ENCODE data around the gene LSM12.
"Not testable (repeated sequence)": the region's sequence is repeated elsewhere in the genome, so short reads cannot be mapped to it uniquely, and the experiment has no call there.

The LSM12 gene

DNA sequence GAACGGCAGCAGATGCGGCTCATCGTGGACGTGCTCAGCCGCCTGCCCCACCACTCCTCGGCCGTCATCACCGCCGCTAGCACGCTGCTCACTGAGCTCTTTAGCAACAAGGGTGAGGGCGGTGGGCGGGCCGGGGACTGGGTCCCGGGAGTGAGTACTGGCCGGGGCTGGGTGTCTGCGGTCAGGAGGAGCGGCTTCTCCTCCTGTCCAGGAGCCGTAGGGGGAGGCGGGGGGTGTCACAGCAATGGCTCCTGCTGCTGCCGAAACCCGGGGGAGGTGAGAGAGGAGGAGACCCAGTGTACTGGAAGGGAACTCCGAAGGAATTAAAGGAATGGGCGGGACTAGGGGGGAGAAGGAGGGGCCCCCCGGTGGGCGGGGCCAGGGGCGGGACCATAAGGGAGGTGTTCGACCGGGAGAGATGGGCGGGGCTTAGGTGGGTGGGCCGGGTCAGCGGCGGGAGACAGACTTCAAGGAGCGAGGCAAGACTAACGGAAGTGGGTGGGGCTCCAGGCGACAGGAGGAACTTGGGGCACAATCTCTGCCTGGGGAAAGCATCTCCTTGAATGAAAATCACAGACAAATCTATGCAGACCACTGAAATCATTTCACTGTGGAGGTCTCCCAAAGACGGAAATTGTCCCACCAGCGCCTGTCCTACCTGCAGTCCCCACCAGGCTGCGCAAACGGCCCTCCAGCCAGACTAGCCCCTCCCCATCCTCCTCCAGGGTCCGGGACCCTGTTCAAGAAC, 59.7 kb downstream of the LSM12 start:
- peak; percentile 60 for DNase-seq

DNA sequence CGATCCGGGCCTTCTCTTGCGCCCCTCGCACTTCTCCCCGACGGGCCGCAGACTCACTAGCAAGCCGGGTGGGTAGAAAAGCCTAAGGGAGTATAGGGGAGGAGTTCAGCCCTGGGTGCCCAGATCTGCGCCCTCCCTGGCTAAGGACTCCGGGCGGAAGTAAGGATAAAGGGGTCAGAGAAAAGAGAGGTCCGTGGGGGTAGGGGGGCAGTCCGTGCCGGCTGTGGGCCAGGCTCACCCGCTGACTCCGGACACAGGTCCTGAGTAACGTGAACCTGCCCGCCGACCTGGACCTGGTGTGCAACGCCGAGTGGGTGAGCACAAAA, 60.2 kb downstream of the LSM12 start:
- no peak for DNase-seq

DNA sequence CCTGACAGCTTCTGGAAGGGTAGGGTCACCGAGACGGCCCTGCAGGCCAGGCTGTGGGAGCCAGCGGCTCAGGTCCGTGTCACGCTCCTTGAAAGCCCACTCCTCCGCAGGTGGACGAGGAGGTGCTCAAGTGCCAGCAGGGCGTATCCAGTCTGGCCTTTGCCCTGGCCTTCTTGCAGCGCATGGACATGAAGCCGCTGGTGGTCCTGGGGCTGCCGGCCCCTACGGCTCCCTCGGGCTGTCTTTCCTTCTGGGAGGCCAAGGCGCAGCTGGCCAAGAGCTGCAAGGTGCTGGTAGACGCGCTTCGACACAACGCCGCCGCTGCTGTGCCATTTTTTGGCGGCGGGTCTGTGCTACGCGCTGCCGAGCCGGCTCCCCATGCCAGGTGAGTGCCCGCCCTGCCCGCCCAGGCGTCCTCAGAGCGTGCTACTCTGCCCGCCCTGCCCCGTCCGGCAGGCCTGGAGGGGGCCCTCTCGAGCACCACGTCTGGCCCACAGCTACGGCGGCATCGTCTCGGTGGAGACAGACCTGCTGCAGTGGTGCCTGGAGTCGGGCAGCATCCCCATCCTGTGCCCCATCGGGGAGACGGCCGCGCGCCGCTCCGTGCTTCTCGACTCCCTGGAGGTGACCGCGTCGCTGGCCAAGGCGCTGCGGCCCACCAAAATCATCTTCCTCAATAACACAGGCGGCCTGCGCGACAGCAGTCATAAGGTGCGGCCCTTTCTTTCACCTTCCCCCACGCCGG, 60.8 kb downstream of the LSM12 start:
- peak; percentile 23 for DNase-seq

DNA sequence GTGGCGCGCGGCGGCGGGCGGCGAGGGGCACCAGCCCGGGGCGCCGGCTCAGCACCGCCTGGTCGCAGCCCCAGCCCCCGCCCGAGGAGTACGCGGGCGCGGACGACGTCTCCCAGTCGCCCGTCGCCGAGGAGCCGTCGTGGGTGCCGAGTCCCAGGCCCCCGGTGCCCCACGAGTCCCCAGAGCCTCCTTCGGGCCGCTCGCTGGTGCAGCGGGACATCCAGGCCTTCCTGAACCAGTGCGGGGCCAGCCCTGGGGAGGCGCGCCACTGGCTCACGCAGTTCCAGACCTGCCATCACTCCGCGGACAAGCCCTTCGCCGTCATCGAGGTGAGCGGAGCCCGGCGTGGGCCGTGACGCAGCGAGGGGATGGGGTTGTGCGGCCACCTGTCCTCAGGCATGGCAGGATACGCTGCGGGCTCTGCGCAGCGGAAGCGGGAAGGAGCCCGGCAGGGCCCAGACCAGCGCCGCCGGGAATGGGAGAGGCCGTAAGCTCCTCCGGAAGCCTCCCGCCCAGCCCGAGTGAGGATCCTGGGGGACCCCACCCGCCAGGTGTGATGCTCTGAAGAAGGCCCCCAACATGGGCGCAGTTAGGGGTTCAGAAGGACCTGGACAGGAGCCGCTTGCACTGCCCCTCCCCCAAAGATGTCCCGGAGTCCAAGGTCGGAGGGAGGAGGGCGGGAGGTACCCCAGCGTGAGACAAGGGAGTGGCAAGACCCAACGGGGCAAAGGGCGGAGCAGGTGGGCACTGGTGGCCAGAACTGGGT, 61.5 kb downstream of the LSM12 start:
- DNase-seq: peak; percentile 18

DNA sequence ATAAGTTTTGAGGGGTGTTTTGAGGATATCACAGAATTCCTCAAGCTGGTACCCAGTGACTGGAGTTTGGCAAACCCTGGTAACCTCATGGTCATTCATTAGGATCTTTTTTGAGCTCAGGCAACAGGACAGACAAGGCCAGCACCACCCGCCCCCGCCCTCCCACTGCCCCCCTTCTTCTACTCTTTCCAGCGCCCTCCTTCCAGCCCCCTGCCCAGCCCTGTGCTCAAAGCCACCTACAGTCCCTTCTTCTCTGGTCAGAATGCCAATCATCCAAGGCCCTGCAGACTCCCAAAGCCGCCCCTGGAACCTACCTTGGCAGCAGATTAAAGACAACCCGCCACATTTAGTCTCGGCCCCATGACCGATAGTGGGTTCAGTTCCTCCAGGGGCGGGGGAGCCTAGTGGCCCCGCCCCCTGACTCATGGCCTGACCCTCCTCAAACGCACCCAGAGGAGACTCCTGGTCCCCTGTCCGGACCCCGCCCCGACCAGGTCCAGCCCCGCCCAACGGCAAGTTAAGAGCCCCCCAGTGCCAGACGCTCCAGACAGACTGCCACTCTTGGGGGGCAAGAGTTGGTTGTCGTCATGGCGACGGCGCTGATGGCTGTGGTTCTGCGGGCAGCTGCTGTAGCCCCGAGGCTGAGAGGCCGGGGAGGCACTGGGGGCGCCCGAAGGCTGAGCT, 62.3 kb downstream of the LSM12 start, which contains the start of gene NAGS:
NAGS (plus strand) TSS at position 546 of the 684 bp plus-strand sequence; CDS start at position 588, 42 bp downstream.
- DNase-seq: no peak

DNA sequence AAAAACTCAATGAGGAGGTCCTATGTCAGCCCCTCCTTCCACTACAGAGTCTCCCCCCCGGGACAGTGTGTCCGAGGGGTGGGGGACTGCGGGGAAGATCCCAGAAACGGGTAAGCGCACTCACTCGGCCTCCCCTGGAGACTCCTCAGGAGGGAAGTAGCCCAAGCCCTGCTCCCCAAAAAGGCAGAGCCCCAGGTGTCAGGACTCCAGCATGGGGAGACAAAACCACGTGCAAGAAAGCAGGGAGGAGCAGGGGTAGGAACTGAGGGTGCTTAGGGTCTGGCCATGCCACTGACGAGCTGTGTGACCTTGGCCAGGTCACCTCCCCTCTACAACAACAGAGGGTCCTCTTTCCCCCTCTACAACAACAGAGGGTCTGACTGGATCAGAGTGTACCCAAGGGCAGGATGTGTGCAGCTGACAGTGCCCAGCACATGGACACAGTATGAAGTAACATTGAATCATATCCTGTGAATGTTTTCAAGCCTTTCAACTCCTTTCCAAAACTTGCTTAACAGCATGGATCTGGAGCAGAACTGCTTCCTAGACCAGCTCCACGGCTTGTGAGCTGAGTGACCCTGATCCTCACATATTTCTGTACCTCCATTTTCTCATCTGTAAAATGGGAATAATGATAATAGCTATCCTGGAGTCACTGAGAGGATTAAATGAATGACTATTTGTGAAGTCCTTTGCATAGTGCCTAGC, 64.2 kb downstream of the LSM12 start:
- no peak for DNase-seq

DNA sequence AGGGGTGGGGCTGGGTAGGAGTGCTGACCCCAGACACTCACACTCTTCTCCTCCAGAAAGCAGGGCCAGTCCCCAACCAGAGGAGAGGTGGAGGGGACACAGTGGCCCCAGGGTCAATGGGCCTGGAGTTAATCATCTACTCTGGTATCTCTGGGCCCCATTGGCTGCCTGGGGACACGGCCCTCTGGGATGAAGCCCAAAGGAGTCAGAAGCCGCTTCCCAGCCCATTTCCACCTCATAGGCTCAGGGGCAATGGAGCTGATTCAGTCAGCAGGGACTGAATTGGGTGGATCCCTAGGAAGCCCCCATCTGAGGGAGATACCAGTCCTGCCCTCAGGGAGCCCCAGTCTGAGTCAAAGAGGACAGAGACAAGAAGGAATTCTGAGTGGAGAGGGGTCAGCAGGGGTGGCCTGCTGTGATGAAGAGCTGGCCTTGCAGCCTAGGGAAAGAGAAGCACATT, 65.0 kb downstream of the LSM12 start:
- no peak for DNase-seq

DNA sequence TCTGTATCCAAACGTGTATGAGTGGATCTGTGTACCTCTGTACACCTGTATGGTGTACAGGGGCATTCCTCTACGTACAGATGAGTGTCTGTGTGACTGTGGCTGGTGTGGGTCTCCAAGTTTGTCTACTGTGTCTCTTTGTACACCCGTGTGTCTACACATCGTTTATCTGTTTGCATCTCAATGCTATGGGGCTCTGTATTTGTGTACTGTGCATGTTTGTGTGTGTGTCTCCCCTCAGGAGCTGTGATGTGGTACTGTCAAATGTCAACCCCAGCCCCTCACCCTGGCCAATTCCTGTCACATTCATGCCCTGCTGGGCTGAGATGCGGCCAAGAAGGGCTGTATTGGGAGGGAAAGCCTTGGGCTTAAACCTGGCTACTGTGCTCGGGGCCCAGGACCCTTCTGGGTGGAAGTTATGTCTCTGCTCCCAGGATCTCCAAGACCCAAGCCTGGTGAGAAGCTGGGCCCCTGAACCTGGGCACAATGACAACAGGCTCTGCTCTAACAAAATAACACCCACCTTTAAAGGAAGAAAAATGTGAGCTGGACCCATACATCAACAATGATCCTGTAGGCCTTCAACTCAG, 65.5 kb downstream of the LSM12 start:
- DNase-seq: no peak

DNA sequence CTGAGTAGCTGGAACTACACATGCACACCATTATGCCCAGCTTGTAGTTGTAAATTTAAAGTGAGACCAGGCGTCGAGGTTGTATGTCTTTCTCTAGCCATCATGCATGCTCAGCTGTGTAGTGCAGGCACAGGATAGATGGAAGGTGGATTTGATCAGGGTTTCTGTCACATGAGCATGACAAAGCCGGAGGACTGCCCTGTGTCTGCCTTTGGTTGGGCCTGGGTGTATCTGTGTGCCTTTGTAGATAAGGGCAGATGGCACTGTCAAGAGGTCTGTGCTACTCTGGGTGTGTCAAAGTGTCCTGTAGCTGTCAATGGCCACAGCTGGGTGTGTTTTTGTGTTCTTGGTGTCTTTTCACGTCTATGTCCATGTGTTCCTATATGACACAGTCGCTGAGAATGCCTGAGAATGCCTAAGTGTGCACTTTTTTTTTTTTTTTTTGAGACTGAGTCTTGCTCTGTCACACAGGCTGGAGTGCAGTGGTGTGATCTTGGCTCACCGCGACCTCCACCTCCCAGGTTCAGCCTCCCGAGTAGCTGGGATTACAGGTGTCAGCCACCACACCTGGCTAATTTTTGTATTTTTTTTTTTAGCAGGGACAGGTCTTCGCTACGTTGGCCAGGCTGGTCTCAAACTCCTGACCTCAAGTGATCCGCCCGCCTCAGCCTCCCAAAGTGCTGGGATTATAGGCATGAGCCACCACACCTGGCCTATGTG, 66.2 kb downstream of the LSM12 start:
- DNase-seq: no peak

DNA sequence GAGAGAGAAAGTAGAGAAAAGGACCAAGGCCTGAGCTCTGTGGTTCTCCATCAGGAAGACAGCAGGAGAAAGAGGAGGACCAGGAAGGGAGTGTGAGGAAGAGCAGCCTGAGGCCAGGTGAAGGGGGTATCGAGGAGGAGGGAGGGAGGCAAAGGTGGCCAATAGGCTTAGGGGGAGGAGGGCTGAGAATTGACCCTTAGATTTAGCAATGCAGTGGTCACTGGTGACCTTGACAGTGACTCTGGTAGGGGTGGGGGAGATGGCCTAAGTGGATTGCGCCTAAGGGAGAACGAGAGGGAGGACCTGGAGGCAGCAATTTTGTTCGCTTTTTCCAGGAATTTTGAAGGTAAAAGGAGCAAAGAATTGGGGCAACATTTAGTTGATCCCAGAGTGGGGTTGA, 67.4 kb downstream of the LSM12 start:
- DNase-seq: no peak

DNA sequence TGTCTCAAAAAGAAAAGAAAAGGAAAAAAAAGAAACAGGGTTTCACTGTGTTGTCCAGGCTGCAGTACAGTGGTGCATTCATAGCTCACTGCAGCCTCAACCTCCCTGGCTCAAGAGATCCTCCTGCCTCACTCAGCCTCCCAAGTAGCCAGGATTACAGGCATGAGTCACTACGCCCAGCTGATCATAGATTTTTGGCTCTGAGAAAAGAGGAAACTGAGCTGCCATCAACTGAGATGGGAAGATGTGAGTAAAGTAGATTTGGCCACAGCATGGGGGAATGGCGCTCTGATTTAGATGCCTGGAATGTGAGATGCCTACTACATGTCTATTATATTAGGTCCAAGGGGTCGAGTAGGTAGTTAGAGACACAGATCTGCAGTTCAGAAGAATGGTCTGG, 67.9 kb downstream of the LSM12 start:
- no peak for DNase-seq

DNA sequence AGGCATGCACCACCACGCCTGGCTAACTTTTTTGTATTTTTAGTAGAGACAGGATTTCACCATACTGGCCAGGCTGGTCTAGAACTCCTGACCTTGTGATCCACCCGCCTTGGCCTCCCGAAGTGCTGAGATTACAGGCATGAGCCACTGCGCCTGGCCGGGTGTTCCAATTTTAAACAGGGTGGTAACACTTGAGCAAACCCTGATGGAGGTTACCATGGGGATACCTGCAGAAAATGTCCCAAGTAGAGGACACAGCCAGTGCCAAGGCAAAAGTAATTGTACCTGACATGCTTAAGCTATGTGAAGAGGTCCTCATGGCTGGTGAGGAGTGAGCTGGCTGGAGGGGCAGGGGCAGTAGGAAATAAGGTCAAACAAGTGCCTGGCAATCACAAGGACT, 69.3 kb downstream of the LSM12 start:
- DNase-seq: not testable (repeated sequence)

DNA sequence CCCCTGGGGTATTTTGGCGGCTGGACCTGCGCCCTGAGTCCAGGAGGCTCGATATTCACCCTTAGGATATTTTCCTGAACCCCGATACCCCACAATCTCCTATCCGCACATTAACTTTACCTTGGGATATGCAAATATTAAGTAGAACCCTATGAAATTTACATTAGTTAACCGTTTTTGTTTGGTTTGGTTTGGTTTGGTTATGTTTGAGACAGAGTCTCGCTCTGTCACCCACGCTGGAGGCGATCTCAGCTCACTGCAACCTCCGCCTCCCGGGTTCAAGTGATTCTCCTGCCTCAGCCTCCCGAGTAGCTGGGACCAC, 71.4 kb downstream of the LSM12 start:
- DNase-seq: no peak

DNA sequence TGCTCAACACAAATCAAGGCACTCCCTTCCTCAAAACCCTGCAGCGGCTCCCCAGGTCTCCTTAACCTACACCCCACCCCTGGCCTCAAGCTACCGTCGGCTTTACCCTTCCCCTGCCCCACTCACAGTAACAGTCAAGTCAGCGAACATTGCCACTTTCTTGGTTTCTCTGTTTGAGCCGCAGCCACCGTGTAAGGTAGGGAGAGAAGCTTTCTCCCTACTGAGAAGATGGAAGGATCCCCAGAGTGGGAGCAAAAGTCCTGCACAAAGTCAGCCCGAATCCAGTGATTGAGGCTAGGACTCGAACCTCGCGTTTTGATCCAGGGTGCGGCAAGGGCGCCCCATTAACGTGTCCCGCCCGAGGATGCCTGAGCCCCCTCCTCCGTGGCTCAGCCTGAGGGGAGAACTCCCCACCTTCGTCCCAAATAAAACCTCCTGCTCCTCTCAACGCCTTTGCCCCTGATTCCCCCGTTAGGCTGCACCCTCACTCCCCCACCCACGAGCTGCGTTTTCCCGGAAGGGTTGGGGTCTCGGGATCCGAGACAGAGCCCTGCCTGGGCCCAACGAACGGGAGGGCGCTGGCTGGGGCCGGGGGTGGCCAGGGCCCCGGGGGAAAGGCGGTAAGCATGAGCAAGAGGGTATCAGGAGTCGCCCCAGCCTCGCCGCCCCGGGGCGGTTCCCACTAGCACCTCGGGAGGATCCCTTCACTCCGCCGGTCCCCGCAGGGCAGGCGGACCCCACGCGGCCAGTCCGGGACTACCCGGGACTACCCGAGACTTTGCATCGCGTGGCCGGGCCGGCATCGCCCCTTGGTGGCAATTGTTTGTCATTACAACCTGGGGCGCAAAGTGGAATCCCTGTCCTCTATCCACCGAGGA, 72.0 kb downstream of the LSM12 start:
- no peak for DNase-seq

DNA sequence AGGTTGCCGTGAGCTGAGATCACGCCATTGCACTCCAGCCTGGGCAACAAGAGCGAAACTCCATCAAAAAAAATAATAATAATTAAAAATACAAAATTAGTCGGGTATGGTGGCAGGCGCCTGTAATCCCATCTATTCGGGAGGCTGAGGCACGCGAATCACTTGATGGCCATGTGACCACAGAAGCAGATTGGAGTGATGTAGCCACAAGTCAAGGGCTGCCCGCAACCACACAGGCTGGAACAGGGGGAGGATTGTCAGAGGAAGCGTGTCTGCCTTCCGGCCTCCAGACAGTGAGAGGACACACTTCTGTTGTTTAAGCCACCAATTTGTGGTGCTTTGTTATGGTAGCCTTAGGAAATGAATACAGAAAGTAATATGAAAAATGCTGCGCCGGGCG, 73.8 kb downstream of the LSM12 start:
- no peak for DNase-seq

DNA sequence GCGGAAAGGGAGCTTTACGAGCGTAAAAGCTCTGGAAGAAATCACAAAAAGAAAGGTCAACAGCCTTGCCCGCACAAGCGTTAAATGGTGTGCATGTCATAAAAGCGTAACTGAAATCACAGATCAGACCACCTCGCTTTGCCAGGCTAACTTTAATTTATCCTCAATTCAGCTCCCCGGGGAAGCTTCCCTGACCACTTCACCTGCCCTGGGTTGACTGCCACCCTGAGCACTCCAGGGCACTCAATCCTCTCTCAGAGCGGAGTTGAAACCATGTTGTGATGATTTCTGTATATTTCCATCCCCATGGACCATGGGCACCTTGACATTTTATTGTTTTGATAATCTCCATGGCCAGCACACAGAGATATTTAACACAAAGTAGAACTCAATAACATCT, 78.2 kb downstream of the LSM12 start:
- no peak for DNase-seq

DNA sequence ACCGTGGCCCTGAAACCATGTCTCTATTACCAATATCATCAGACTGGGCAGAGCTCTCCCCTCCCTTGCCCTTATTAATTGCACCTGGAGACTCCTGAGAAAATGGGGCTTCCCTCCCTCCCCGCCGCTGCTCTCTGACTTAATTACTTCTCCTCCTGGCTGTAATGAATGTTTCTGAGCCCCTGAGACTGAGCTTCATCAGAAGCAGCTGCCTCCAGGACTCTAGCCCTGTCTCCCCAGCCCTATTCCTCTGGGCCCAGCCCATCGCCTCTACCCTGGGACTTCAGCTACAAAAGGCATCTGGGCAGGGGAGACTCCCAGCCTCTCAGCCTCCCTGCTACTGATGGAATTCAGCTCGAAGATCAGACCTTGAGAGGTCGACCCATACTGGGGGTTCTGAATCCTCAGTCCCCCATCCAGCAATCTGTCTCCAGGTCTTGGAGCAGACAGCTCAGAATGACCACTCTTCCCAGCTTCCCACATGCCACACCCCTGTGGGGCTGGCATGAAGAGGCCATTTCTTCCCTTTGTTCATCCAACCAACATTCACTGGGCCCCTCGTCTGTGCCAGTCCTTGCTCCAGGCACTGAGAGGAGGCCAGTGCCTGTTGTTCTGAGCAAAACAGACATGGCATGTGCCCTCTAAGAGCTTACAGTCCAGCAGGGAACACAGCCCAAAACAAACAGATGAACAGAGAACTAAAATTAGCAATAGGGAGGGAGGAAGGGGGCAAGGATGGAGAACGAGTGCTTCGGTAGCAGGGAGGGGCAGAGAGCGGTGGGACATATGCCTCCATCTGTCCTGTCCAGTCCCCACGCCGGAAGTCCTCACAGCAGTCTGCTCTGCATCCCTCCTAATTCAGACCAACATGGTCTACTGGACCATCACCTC, 79.1 kb downstream of the LSM12 start:
- no peak for DNase-seq

DNA sequence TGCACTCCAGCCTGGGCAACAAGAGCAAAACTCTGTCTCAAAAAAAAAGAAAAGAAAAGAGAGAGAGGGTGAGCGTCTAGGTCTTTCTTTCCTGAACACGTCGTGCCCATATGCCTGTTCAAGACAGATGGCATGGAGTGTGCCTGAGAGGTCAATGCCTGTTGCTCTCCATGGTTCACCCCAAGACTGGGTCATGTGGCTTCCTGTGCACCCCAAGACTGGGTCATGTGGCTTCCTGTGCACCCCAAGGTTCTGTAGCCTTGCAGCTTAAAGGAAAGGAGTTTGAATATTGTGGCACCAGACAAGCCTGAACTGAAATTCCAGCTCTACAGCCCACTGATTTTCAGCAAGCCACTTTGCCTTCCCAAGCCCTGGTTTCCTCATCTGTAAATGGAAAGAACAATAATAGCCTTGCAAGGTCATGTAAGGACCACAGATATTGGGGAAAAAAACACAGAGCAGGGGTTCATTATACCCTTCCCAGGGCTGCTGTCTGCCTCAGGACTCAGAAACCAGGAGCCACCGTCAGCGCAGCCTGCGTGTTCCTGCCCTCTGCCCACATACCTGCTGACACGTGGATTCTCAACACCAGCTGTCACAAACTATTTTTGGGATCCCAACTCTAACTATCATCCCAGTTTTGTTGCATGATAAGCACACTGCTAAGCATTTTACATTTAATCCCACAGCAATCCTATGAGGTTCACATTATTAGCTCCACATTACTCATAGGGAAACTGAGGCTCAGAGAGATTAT, 80.1 kb downstream of the LSM12 start:
- DNase-seq: no peak

DNA sequence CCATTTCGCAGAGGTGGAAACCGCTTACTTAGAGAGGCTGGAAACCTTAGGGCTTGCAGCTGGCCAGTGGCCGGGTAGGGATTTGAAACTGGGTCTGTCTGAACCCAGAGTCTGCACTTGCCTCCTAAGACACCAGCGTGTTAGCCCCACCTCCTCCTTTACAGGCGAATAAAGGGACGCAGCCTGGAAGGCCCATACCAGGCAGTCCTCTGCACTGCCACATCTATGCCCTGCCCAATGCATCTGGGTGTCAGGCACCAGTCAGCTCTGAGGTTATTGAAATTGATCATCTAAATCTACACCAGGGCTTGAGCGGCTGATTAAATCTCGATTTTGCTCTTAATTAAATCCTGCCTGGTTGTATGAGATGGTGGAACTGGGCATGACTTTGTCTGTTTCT, 82.0 kb downstream of the LSM12 start:
- no peak for DNase-seq
